Spinal cord (tissue), 10 donors: Measurements from ENCODE around the gene ZNF76. TPM values are rescaled to one million over a fixed set of nuclear protein-coding genes. Genes with fewer than 3 reads are reported as not detected.
"Not testable (repeated sequence)": the region's sequence is repeated elsewhere in the genome, so short reads cannot be mapped to it uniquely, and the experiment has no call there.

Experiments
- DNase-seq, 6 donors: peaks; one replicate each; pipeline versions ENCODE4 v3.0.0 to v3.0.0-alpha.2; 2013 to 2015; ENCODE audit warnings: low spot score in 6 of 6, low read depth in 4 of 6
- H3K27ac ChIP-seq: one replicate; pipeline ENCODE4 v1.5.1; 2013; ENCODE audit warnings: low read depth, low read length, control low read depth
- H3K27me3 ChIP-seq: one replicate; pipeline ENCODE4 v1.6.1; 2013; ENCODE audit warnings: low read length; ENCODE audit not compliant: control insufficient read depth, insufficient read depth
- H3K36me3 ChIP-seq: one replicate; pipeline ENCODE4 v1.6.1; 2013; ENCODE audit warnings: low read length; ENCODE audit not compliant: control insufficient read depth, insufficient read depth
- H3K4me1 ChIP-seq: one replicate; pipeline ENCODE4 v1.6.1; 2013; ENCODE audit warnings: low read length; ENCODE audit not compliant: control insufficient read depth, insufficient read depth
- H3K4me3 ChIP-seq: one replicate; pipeline ENCODE4 v1.5.1; 2013; ENCODE audit warnings: low read depth, low read length, control low read depth
- H3K9me3 ChIP-seq: one replicate; pipeline ENCODE4 v1.6.1; 2013; ENCODE audit warnings: low read length; ENCODE audit not compliant: control insufficient read depth, insufficient read depth
- WGBS: methylation state at CpG from one replicate; pipeline ENCODE4 v1.1.5; 2013; ENCODE audit warnings: missing lambda C conversion rate; ENCODE audit not compliant: insufficient coverage; 5-methylcytosine and 5-hydroxymethylcytosine counted together
- polyA plus RNA-seq, 2 donors: library from polyadenylated mRNA; unstranded; fragments of 120-200 nt; gene quantifications; one replicate each; pipeline ENCODE4 v1.2.1, GENCODE V29; 2013; ENCODE audit not compliant: insufficient read length in 2 of 2
- total RNA-seq, 2 donors: library from RNA; depleted of rRNA in 1 of 2; stranded (reverse); fragments of 120-200 nt in 1 of 2; fragments of >200 nt in 1 of 2; gene quantifications; one replicate each; pipeline versions ENCODE4 v1.2.3 to v1.2.4, GENCODE V29; 2013 to 2014
- donor health status: healthy.

The ZNF76 gene
- total and polyA plus RNA-seq, 4 donors, result 15.5 to 61.2 (median 37.7) TPM

- not testable (repeated sequence) for DNase-seq
These were observed 72.7 kb downstream of the ZNF76 start for GRCh38 chr6:35332074-35332887.

DNA sequence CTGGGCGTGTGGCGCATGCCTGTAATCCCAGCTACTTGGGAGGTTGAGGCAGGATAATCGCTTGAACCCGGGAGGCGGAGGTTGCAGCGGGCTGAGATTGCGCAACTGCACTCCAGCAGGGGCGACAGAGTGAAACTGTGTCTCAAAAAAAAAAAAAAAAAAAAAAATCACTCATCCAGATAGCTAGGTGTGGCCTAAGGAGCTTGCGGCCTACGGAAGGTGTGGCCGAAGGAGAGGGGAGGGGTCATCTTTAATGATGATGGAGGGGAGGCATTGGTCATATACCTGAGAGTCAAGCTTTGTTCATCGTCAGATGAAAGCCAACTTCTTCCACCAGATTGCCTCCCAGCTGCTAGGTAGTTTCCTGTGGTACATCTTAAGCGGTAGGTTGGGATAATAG is 82.0 kb downstream of the ZNF76 start:
- no peak for DNase-seq
- 74% methylated on average over 5 of the region's 13 CpGs for WGBS
- H3K27me3 ChIP-seq, result no peaks in the 10 kb centered on the region
- H3K27ac ChIP-seq, result no peak overlapping the region
- no peak overlapping the region for H3K4me3 ChIP-seq
- H3K36me3 ChIP-seq, result peaks cover 5% of the 10 kb centered on the region
- peaks cover 13% of the 10 kb centered on the region for H3K4me1 ChIP-seq
- no peaks in the 10 kb centered on the region for H3K9me3 ChIP-seq

More at GRCh38 chr6:35332074-35332887, 72.7 kb downstream of the ZNF76 start:
- not testable (repeated sequence) for H3K27me3 ChIP-seq, H3K4me3 ChIP-seq, H3K4me1 ChIP-seq, H3K9me3 ChIP-seq, H3K27ac ChIP-seq, H3K36me3 ChIP-seq
- 84% methylated on average over 8 of the region's 9 CpGs for WGBS

DNA sequence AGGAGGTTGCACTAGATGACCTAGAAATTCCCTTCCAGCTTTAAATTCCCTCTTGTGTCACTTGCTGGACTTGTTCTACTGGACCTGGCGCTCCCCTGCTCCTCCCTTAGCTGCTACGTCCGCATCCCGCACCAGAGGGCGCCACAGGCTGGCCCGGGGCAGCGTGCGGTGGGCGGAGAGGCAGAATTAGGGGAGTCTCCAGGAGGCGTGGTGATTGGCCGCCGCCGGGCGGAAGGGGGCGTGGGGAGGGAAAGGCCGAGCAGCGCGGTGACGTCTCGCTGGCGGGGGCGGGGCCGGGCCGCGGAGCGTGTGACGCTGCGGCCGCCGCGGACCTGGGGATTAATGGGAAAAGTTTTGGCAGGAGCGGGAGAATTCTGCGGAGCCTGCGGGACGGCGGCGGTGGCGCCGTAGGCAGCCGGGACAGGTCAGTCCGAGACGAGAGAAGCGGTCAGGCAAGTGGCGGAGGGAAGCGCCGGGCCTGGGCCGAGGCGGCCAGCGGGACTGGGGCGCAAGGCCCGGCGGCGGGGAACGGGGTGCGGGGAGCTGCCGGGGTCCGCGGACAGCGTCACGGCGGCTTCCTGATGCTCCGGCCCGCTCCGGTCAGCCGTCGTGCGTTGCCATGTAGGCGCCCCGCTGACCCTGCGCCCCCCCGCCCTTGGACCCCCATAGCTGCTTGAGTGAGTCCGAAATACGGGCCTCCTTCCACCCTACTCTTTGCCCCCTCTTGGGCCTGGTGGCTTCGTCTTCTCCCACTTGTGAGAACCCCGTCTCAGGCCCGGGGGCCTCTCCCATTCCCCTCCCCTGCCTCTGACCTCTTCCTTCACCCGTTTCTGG is 82.9 kb downstream of the ZNF76 start, which contains the start of gene PPARD:
Gene PPARD, plus strand, starts transcription at position 301 of the 834 bp plus-strand sequence. CDS start 68,530 bp downstream, outside the sequence.
- Histone ChIP-seq H3K4me1 (peaks cover 13% of the 10 kb centered on the region), H3K27me3 (no peaks in the 10 kb centered on the region), H3K4me3 (peak within 1 kb of the TSS; percentile 64), H3K27ac (peak within 1 kb of the TSS; percentile 78), H3K36me3 (peaks cover 5% of the 10 kb centered on the region), H3K9me3 (no peaks in the 10 kb centered on the region)
- under 1% methylated on average over 77 of the region's 77 CpGs for WGBS
- peak; percentile 85 to 99 (median 94) for DNase-seq

- DNase-seq, result peak in 1 of 6 donors; percentile 49
- Histone ChIP-seq H3K27ac (peak overlapping the region; percentile 78), H3K27me3 (no peaks in the 10 kb centered on the region), H3K36me3 (peaks cover 7% of the 10 kb centered on the region), H3K9me3 (no peaks in the 10 kb centered on the region), H3K4me3 (peak overlapping the region; percentile 64), H3K4me1 (peaks cover 13% of the 10 kb centered on the region)
- 12% methylated on average over 8 of the region's 13 CpGs for WGBS
These were observed 83.7 kb downstream of the ZNF76 start for GRCh38 chr6:35343092-35343834.

DNA sequence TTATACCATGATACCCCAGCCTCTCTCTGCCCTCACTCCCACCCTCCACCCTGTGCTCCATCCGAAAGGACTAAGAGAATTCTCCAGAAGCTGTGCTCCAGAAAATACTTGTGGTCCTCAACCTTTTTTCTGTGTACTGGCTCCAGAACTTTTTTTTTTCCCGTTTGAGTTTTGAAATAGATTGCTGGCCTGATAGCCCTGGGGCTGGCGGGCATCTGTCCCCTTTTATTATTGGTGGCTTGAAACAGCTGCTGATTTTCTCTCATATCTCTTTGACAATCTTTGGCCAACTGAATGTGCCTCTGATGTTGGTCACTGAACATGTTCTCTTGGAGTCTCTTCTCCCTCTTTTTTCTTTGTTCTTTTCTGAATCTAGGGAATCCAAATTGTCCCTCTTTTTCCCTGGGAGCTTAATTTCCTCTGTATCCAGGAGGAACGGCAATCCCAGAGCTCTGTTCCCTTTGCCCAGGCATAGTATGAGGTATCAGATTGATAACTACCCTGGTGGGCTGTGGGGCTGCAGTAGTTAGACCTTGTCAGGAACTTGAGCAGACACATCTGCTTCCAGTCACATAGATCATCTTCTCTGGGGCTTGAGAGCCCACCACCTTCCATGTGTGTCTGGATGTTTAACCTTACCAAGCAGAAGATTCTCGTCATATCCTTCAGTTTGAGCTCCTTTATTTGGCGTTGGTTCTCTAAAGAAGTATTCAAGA is 84.5 kb downstream of the ZNF76 start:
- H3K36me3 ChIP-seq, result peaks cover 9% of the 10 kb centered on the region

More for the DNA sequence above, 84.5 kb downstream of the ZNF76 start:
- peaks cover 13% of the 10 kb centered on the region for H3K4me1 ChIP-seq
- no peak for DNase-seq
- H3K27ac ChIP-seq, result peak overlapping the region; percentile 78
- H3K9me3 ChIP-seq, result no peaks in the 10 kb centered on the region
- H3K27me3 ChIP-seq, result no peaks in the 10 kb centered on the region
- 78% methylated on average over 3 of the region's 6 CpGs for WGBS
- peak overlapping the region; percentile 64 for H3K4me3 ChIP-seq

Other genes starting within 250 kb of the ZNF76 start
- 1 to 10 TPM in 1 of 2 donors, under 1 TPM in 1; 0.30 to 2.0 TPM for gene TCP11, start 118.4 kb upstream of the ZNF76 start, total RNA-seq
- gene TCP11, start 118.4 kb upstream of the ZNF76 start, polyA plus RNA-seq, result under 1 TPM; 0.41 to 0.48 TPM
- 1 to 10 TPM; 4.4 to 7.7 TPM for gene SCUBE3, start 45.8 kb upstream of the ZNF76 start, total RNA-seq
- gene SCUBE3, start 45.8 kb upstream of the ZNF76 start, polyA plus RNA-seq, result 10 to 100 TPM in 1 of 2 donors, 1 to 10 TPM in 1; 8.2 to 11.5 TPM
- gene DEF6, start 38.1 kb downstream of the ZNF76 start, total RNA-seq, result 1 to 10 TPM; 4.9 to 6.2 TPM
- gene DEF6, start 38.1 kb downstream of the ZNF76 start, polyA plus RNA-seq, result 1 to 10 TPM; 6.3 to 6.7 TPM
- 10 to 100 TPM in 1 of 2 donors, 1 to 10 TPM in 1; 4.9 to 12.8 TPM for gene PPARD, start 82.8 kb downstream of the ZNF76 start, total RNA-seq
- 10 to 100 TPM; 42.6 to 44.1 TPM for gene PPARD, start 82.8 kb downstream of the ZNF76 start, polyA plus RNA-seq
- gene FANCE, start 192.6 kb downstream of the ZNF76 start, total RNA-seq, result 10 to 100 TPM in 1 of 2 donors, 1 to 10 TPM in 1; 6.1 to 13.1 TPM
- 10 to 100 TPM; 11.5 to 14.5 TPM for gene FANCE, start 192.6 kb downstream of the ZNF76 start, polyA plus RNA-seq
- 1,000 to 10,000 TPM in 1 of 2 donors, 100 to 1,000 TPM in 1; 837 to 1,774 TPM for gene RPL10A, start 208.7 kb downstream of the ZNF76 start, total RNA-seq
- gene RPL10A, start 208.7 kb downstream of the ZNF76 start, polyA plus RNA-seq, result 100 to 1,000 TPM; 809 to 873 TPM
- gene TEAD3, start 237.3 kb downstream of the ZNF76 start, total RNA-seq, result 1 to 10 TPM; 1.8 to 6.4 TPM
- 1 to 10 TPM; 7.2 to 8.7 TPM for gene TEAD3, start 237.3 kb downstream of the ZNF76 start, polyA plus RNA-seq